ENCODE measurements around the gene LFNG. TPM values are rescaled to one million over a fixed set of nuclear protein-coding genes. Genes with fewer than 3 reads are reported as not detected.

Gene LFNG
- total and polyA plus RNA-seq, 2 of the 13 experiments (the other 11 are each of a cell fraction or from before 2014, with no cell fraction given), result 0.44 to 1.5 TPM

DNA sequence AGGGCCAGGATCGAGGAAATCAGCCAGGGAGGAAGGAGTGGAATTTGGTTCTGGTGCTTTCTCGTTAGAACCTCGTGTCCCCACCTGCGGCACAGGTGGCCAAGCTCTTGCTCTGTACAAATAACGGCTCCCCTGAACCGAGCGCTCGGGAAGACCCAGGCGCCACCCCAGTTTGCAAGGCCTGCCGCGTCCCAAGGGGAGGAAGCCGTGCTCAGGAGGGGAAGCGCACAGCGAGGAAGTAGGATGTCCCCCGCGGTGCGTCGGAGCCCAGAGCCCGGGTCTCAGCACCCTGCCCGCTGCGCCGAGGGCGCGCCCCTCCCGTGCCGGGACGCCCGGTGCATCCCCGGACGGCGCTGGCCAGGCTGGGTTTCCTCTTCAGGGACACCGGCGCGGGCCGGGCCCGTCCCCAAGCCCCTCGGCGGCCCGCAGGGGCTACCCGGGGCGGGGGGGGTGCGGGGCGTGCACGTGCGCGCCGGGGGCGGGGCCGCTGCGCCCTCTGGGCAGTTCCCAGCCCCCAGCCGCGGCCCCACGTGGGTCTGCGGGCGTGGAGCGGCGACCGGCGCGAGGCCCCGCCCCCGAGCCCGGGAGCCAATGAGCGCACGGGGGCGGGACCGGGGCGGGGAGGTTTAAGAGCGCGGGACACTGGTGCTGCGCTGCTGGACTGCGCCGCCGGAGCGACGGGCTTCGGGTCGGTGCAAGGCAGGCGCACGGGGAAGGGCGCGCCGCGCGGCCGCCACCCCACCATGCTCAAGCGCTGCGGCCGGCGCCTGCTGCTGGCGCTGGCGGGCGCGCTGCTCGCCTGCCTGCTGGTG is at the start of gene LFNG (continued):
- TF ChIP-seq, protein P1, sequence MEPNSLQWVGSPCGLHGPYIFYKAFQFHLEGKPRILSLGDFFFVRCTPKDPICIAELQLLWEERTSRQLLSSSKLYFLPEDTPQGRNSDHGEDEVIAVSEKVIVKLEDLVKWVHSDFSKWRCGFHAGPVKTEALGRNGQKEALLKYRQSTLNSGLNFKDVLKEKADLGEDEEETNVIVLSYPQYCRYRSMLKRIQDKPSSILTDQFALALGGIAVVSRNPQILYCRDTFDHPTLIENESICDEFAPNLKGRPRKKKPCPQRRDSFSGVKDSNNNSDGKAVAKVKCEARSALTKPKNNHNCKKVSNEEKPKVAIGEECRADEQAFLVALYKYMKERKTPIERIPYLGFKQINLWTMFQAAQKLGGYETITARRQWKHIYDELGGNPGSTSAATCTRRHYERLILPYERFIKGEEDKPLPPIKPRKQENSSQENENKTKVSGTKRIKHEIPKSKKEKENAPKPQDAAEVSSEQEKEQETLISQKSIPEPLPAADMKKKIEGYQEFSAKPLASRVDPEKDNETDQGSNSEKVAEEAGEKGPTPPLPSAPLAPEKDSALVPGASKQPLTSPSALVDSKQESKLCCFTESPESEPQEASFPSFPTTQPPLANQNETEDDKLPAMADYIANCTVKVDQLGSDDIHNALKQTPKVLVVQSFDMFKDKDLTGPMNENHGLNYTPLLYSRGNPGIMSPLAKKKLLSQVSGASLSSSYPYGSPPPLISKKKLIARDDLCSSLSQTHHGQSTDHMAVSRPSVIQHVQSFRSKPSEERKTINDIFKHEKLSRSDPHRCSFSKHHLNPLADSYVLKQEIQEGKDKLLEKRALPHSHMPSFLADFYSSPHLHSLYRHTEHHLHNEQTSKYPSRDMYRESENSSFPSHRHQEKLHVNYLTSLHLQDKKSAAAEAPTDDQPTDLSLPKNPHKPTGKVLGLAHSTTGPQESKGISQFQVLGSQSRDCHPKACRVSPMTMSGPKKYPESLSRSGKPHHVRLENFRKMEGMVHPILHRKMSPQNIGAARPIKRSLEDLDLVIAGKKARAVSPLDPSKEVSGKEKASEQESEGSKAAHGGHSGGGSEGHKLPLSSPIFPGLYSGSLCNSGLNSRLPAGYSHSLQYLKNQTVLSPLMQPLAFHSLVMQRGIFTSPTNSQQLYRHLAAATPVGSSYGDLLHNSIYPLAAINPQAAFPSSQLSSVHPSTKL (CRISPR knock-in tag; IDR thresholded peaks at IDR 0.05), result no peak
- TF ChIP-seq MXD4 (CRISPR knock-in tag; IDR thresholded peaks at IDR 0.05), result peak; percentile 42; the same call in 1 of the 2 replicates
- TF ChIP-seq NFYB (CRISPR knock-in tag; IDR thresholded peaks at IDR 0.05), result peak; percentile 77
- TF ChIP-seq, protein P2, sequence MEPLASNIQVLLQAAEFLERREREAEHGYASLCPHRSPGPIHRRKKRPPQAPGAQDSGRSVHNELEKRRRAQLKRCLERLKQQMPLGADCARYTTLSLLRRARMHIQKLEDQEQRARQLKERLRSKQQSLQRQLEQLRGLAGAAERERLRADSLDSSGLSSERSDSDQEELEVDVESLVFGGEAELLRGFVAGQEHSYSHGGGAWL (CRISPR knock-in tag; IDR thresholded peaks at IDR 0.05), result peak; percentile 27; the same call in 1 of the 2 replicates
- TF ChIP-seq YEATS4 (CRISPR knock-in tag; IDR thresholded peaks at IDR 0.05; ENCODE audit: borderline replicate concordance), result peak; percentile 41; the same call in 1 of the 2 replicates
- TF ChIP-seq ZFY (CRISPR knock-in tag; IDR thresholded peaks at IDR 0.05), result peak; percentile 51; the same call in 1 of the 2 replicates
- TF ChIP-seq NFYC (CRISPR knock-in tag; IDR thresholded peaks at IDR 0.05), result peak; percentile 71
- 0 out of 2 replicates have a peak, but pooled peaks have one; percentile 30 for TF ChIP-seq FOXC1 (CRISPR knock-in tag; IDR thresholded peaks at IDR 0.05; ENCODE audit: borderline replicate concordance)
- no peak for TF ChIP-seq ZNF550 (CRISPR knock-in tag; IDR thresholded peaks at IDR 0.05; ENCODE audit: borderline replicate concordance)
- 0 out of 2 replicates have a peak, but pooled peaks have one; percentile 19 for TF ChIP-seq MED1 (CRISPR knock-in tag; IDR thresholded peaks at IDR 0.05)
- TF ChIP-seq, protein P3, sequence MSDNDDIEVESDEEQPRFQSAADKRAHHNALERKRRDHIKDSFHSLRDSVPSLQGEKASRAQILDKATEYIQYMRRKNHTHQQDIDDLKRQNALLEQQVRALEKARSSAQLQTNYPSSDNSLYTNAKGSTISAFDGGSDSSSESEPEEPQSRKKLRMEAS (IDR thresholded peaks at IDR 0.05), result peak; percentile 72; the same call in 1 of the 2 replicates
- peak; percentile 17 for TF ChIP-seq YY1 (IDR thresholded peaks at IDR 0.05; ENCODE audit: insufficient read depth, insufficient replicate concordance, low read depth, low read length)
- peak; percentile 20 for TF ChIP-seq AGO1 (IDR thresholded peaks at IDR 0.05; ENCODE audit: low read depth, low read length, poor library complexity, severe bottlenecking)
- peak; percentile 50; the same call in 1 of the 2 replicates for TF ChIP-seq SALL2 (CRISPR knock-in tag; IDR thresholded peaks at IDR 0.05)
- TF ChIP-seq MAZ (IDR thresholded peaks at IDR 0.05; ENCODE audit: borderline replicate concordance, low read depth, low read length), result no peak
- 0 out of 2 replicates have a peak, but pooled peaks have one; percentile 8 for TF ChIP-seq MAZ (CRISPR knock-in tag; IDR thresholded peaks at IDR 0.05; ENCODE audit: low read depth)
- TF ChIP-seq ZNF564 (CRISPR knock-in tag; IDR thresholded peaks at IDR 0.05), result peak; percentile 98
- no peak for TF ChIP-seq TRIM24 (CRISPR knock-in tag; IDR thresholded peaks at IDR 0.05)
- TF ChIP-seq, protein P4, sequence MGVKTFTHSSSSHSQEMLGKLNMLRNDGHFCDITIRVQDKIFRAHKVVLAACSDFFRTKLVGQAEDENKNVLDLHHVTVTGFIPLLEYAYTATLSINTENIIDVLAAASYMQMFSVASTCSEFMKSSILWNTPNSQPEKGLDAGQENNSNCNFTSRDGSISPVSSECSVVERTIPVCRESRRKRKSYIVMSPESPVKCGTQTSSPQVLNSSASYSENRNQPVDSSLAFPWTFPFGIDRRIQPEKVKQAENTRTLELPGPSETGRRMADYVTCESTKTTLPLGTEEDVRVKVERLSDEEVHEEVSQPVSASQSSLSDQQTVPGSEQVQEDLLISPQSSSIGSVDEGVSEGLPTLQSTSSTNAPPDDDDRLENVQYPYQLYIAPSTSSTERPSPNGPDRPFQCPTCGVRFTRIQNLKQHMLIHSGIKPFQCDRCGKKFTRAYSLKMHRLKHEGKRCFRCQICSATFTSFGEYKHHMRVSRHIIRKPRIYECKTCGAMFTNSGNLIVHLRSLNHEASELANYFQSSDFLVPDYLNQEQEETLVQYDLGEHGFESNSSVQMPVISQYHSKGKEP (CRISPR knock-in tag; IDR thresholded peaks at IDR 0.05), result no peak
- TF ChIP-seq NR2F6 (IDR thresholded peaks at IDR 0.05), result no peak
- no peak for TF ChIP-seq NR2F6 (CRISPR knock-in tag; IDR thresholded peaks at IDR 0.05)
- no peak for TF ChIP-seq MTA1 (CRISPR knock-in tag; IDR thresholded peaks at IDR 0.05; ENCODE audit: borderline replicate concordance)
- no peak for TF ChIP-seq TMF1 (CRISPR knock-in tag; IDR thresholded peaks at IDR 0.05; ENCODE audit: low read depth)

All from HepG2 (cell line).